Right lung (tissue), 5 donors: ENCODE data around the gene SERPINB3. TPM values are rescaled to one million over a fixed set of nuclear protein-coding genes. Genes with fewer than 3 reads are reported as not detected.
"Not testable (repeated sequence)": the region's sequence is repeated elsewhere in the genome, so short reads cannot be mapped to it uniquely, and the experiment has no call there.

Source experiments
- DNase-seq, 2 donors: peaks; one replicate each; pipeline ENCODE4 v3.0.0-alpha.2; 2013
- polyA plus RNA-seq, 5 donors: library from polyadenylated mRNA; unstranded; fragments of 120-200 nt; gene quantifications; one replicate each; pipeline versions ENCODE4 v1.2.1 to v1.2.3, GENCODE V29; 2013; ENCODE audit warnings: inconsistent platforms in 1 of 5, low replicate concordance in 1 of 5; ENCODE audit not compliant: insufficient read length in 5 of 5, insufficient read depth in 1 of 5

SERPINB3 gene
- polyA plus RNA-seq, 5 donors, result not detected

GRCh38 chr18:63648241-63648640 lies 13.5 kb downstream of the SERPINB3 start:
- no peak for DNase-seq

GRCh38 chr18:63646936-63647335 lies 14.8 kb downstream of the SERPINB3 start:
- no peak for DNase-seq

DNA sequence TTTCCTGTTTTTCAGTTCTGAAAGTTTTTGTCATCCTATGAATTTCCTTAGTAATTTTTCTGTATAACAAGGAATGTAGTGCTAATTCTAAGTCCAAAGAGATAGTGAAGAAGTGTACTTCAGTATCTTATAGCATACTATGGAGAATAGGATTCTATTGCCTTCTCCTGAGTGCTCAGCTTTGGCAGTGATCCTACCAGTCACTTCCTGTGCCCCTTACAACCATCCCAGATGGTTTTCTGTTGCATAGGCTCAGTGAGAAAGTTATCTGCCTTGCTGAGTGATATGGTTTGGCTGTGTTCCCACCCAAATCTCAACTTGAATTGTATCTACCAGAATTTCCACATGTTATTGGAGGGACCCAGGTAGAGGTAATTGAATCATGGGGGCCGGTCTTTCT lies 17.0 kb downstream of the SERPINB3 start:
- not testable (repeated sequence) for DNase-seq

GRCh38 chr18:63644142-63644541 lies 17.6 kb downstream of the SERPINB3 start, which contains the start of gene SERPINB4:
TSS of gene SERPINB4 (minus strand) at chr18:63644256. CDS start at chr18:63643577, 679 bp downstream.
- DNase-seq, result not testable (repeated sequence)

DNA sequence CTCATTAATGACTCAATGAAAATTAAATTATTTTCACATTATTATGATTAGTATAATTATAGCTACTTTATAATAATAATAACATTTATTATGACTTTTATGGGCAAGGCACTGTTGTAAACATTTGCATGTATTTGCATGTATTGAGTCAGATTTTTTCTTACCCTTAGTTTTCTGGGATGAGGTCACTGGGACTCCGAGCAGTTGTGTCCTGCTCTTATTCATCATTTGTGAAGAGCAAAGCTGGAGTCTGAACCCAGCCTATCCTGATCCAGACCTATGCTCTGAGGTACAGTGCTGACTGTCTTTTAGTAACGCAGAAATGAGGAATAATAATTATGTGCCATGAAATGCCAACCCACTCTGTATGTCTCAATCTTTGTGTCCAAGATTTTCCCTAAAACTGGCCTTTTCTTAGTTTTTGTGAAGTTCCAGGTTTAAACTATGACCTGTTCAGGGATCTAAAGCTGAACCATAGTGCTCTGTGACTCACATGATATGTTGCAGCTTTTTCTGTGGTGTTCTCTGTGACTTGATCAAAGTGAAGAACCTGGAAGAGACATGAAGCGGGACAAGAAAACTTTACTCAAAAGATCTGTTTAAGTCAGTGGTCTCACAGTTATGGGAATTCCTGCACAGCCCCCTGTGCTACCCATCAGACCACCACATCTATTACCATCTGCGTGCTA lies 18.9 kb downstream of the SERPINB3 start:
- DNase-seq, result not testable (repeated sequence)

- DNase-seq, result not testable (repeated sequence)
Observed at GRCh38 chr18:63641157-63641680, 20.5 kb downstream of the SERPINB3 start.

- no peak for DNase-seq
Observed at GRCh38 chr18:63637703-63638102, 24.0 kb downstream of the SERPINB3 start.

- no peak for DNase-seq
Observed at GRCh38 chr18:63627819-63628218, 33.9 kb downstream of the SERPINB3 start.

DNA sequence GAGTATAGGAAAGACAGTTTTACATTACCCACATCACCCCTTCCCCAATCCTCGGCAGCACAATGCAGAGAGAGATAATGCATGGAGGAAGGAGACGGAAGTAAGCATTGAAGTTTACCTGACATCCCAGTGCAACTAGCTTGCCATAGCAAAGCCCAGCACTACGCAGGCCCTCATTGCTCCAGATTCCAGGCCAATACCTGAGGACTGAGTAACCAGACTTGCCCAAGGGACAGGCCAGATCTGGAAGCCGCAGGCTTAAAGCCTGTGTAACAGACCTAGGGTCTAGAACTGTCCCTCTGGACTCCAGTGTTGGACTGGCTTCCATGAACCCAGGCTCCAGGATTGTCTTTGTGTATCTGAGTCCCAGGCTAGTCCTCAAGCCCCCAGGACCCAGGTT lies 35.3 kb downstream of the SERPINB3 start:
- no peak for DNase-seq

GRCh38 chr18:63624863-63625262 lies 36.8 kb downstream of the SERPINB3 start:
- DNase-seq, result no peak

GRCh38 chr18:63619661-63620060 lies 42.0 kb downstream of the SERPINB3 start:
- DNase-seq, result no peak

DNA sequence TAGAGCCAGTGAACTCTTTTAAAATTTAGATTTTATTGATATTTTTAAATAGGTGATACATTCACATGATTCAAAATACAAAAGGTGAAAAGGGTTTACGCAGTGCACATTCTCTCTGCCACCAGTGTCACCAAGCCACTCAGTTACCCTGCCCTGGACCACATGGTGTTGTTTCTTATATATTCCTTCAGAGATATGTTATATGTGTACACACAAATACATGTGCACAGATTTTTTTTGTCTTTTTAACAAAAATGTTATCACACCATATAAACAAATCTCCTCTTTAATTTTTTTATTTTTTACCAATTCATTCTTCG lies 43.8 kb downstream of the SERPINB3 start:
- DNase-seq, result no peak

- no peak for DNase-seq
Observed at GRCh38 chr18:63617049-63617914, 44.4 kb downstream of the SERPINB3 start.

GRCh38 chr18:63613420-63613819 lies 48.3 kb downstream of the SERPINB3 start:
- DNase-seq, result no peak

- DNase-seq, result no peak
Observed at GRCh38 chr18:63606526-63606925, 55.2 kb downstream of the SERPINB3 start.

Other genes starting within 250 kb of the SERPINB3 start
- gene VPS4B, start 239.4 kb downstream of the SERPINB3 start, polyA plus RNA-seq, result 10 to 100 TPM; 39.6 to 60.1 (median 57.0) TPM
- not detected for gene SERPINB5, start 184.9 kb downstream of the SERPINB3 start, polyA plus RNA-seq
- not detected for gene SERPINB12, start 119.5 kb downstream of the SERPINB3 start, polyA plus RNA-seq
- not detected for gene SERPINB13, start 74.5 kb downstream of the SERPINB3 start, polyA plus RNA-seq
- not detected for gene SERPINB4, start 17.6 kb downstream of the SERPINB3 start, polyA plus RNA-seq
- not detected for gene SERPINB11, start 41.1 kb upstream of the SERPINB3 start, polyA plus RNA-seq
- not detected for gene SERPINB7, start 113.5 kb upstream of the SERPINB3 start, polyA plus RNA-seq
- gene SERPINB2, start 225.8 kb upstream of the SERPINB3 start, polyA plus RNA-seq, result under 1 TPM; 0.10 to 0.27 (median 0.14) TPM
- under 1 TPM in 4 of 5 donors, not detected in 1; 0.15 to 0.31 (median 0.22) TPM for gene SERPINB10, start 246.1 kb upstream of the SERPINB3 start, polyA plus RNA-seq